Naive thymus-derived CD4-positive, alpha-beta T cell (primary cell): Measurements from ENCODE around the gene SCARB2. TPM values are rescaled to one million over a fixed set of nuclear protein-coding genes. Genes with fewer than 3 reads are reported as not detected.

Source experiments
- ATAC-seq: fragments of 150-1000 bp; cut with Tn5 transposase; 2 replicates; pipeline ENCODE4 v1.10.0; 2021; ENCODE audit warnings: mild to moderate bottlenecking, moderate library complexity
- CTCF ChIA-PET: fragments of 350-600 bp; sonication (Branson Sonifier 250); formaldehyde crosslinking; loops from one replicate; lab custom pipeline; 2021; ENCODE audit warnings: antibody characterized with exemption; lab: Charles Lee
- POLR2A ChIA-PET: fragments of 350-600 bp; sonication (Branson Sonifier 250); formaldehyde crosslinking; loops from one replicate; lab custom pipeline; 2021; ENCODE audit warnings: antibody characterized with exemption, inconsistent platforms; lab: Charles Lee
- DNase-seq, 9 donors: peaks; one replicate each; pipeline versions ENCODE4 v3.0.0 to v3.0.0-alpha.2; 2020 to 2022; ENCODE audit warnings: mixed read lengths in 1 of 9
- H3K27ac ChIP-seq: one replicate; pipeline ENCODE4 v1.7.0; 2013; ENCODE audit warnings: mild to moderate bottlenecking, low read depth, low read length, moderate library complexity
- H3K27me3 ChIP-seq, 2 donors: one replicate each; pipeline ENCODE4 v1.7.0; 2013; ENCODE audit warnings: low read length in 2 of 2, mild to moderate bottlenecking in 2 of 2, moderate library complexity in 2 of 2; ENCODE audit not compliant: control insufficient read depth in 2 of 2, insufficient read depth in 2 of 2
- H3K36me3 ChIP-seq, 3 experiments: 1 replicate in 2 of 3; 2 replicates in 1 of 3; pipeline ENCODE4 v1.7.0; 2013; ENCODE audit warnings: low read length in 3 of 3, mild to moderate bottlenecking in 3 of 3, moderate library complexity in 1 of 3; ENCODE audit not compliant: insufficient read depth in 3 of 3, control insufficient read depth in 2 of 3
- H3K4me1 ChIP-seq, 2 donors: one replicate each; pipeline ENCODE4 v1.7.0; 2013; ENCODE audit warnings: low read length in 2 of 2, mild to moderate bottlenecking in 2 of 2, moderate library complexity in 1 of 2; ENCODE audit not compliant: control insufficient read depth in 2 of 2, insufficient read depth in 2 of 2
- H3K4me3 ChIP-seq: 2 replicates; pipeline ENCODE4 v1.7.0; 2013; ENCODE audit warnings: mild to moderate bottlenecking, low read length
- H3K9me3 ChIP-seq, 3 experiments: 1 replicate in 2 of 3; 2 replicates in 1 of 3; pipeline ENCODE4 v1.7.0; 2013; ENCODE audit warnings: low read length in 3 of 3; ENCODE audit not compliant: control insufficient read depth in 2 of 3
- H3K27ac Mint-ChIP-seq, 9 donors: one replicate each; pipeline ENCODE4 v1.8.0; 2020 to 2022; ENCODE audit warnings: mixed read lengths in 9 of 9, mild to moderate bottlenecking in 8 of 9, moderate library complexity in 5 of 9, inconsistent platforms in 2 of 9
- H3K27me3 Mint-ChIP-seq, 5 donors: one replicate each; pipeline ENCODE4 v1.8.0; 2021 to 2022; ENCODE audit warnings: mixed read lengths in 5 of 5, mild to moderate bottlenecking in 1 of 5
- H3K36me3 Mint-ChIP-seq, 5 donors: one replicate each; pipeline ENCODE4 v1.8.0; 2020 to 2022; ENCODE audit warnings: mixed read lengths in 5 of 5, mild to moderate bottlenecking in 3 of 5, inconsistent platforms in 1 of 5
- H3K4me1 Mint-ChIP-seq, 7 donors: one replicate each; pipeline ENCODE4 v1.8.0; 2020 to 2022; ENCODE audit warnings: mixed read lengths in 7 of 7, mild to moderate bottlenecking in 3 of 7, inconsistent platforms in 1 of 7
- H3K4me3 Mint-ChIP-seq, 10 donors: one replicate each; pipeline ENCODE4 v1.8.0; 2020 to 2022; ENCODE audit warnings: mild to moderate bottlenecking in 10 of 10, mixed read lengths in 10 of 10, moderate library complexity in 6 of 10, inconsistent platforms in 2 of 10
- H3K9me3 Mint-ChIP-seq, 11 donors: one replicate each; pipeline ENCODE4 v1.8.0; 2020 to 2022; ENCODE audit warnings: mixed read lengths in 11 of 11, mild to moderate bottlenecking in 4 of 11, inconsistent platforms in 1 of 11, moderate library complexity in 1 of 11
- intact Hi-C, 2 donors: fragments of 100-400 bp; cut with micrococcal nuclease; formaldehyde crosslinking; loops; one replicate each; pipeline ENCODE4 v1.15.1; 2023
- polyA plus RNA-seq, 2 donors: library from polyadenylated mRNA; unstranded; fragments of 300-500 nt; fragmentation: Illumina TruSeq; gene quantifications; one replicate each; pipeline ENCODE4 v1.2.3, GENCODE V29; 2021
- total RNA-seq, 6 experiments: library from RNA in 5 of 6; stranded (reverse) in 5 of 6; gene quantifications; 1 replicate in 5 of 6; 2 replicates in 1 of 6; pipeline ENCODE4 v1.2.3 and lab custom pipeline; 2021 to 2026

SCARB2 gene
- total and polyA plus RNA-seq, 7 experiments from 2014 or later: 12.6 to 35.7 (median 26.2) TPM

GRCh38 chr4:76148142-76148865 lies 65.3 kb downstream of the SCARB2 start, which contains the start of gene NUP54:
Gene NUP54 (minus strand): TSS chr4:76148397. CDS start chr4:76148374, 23 bp downstream.
- Mint-ChIP-seq H3K4me3 (peak within 1 kb of the TSS; percentile 90 to 100 (median 96)), H3K27ac (peak within 1 kb of the TSS; percentile 91 to 99 (median 94)), H3K4me1 (peaks cover 21 to 52% (median 45%) of the 10 kb centered on the region in 7 donors), H3K27me3 (no peaks in the 10 kb centered on the region), H3K9me3 (peaks cover 0 to under 1% (median 0%) of the 10 kb centered on the region in 11 donors), H3K36me3 (peaks cover 0 to 16% (median 7%) of the 10 kb centered on the region in 5 donors)
- Histone ChIP-seq H3K4me3 (peak within 1 kb of the TSS; percentile 85), H3K36me3 (peaks cover 0 to 6% (median 0%) of the 10 kb centered on the region in 3 experiments), H3K4me1 (peaks cover 12% of the 10 kb centered on the region in 2 donors), H3K27me3 (no peaks in the 10 kb centered on the region), H3K9me3 (no peaks in the 10 kb centered on the region), H3K27ac (peak within 1 kb of the TSS; percentile 93)
- DNase-seq (peak; percentile 85 to 96 (median 92)), ATAC-seq (peak; percentile 99)
- intact Hi-C loops: loop anchor here (1.0 to 5.0 kb wide), 14 partner anchors 65 to 1991 kb away; partner anchors contain the start of genes CCNG2 (in 2 of the 2), G3BP2 (in 2 of the 2), MRPL1 (in 2 of the 2) and RCHY1 (in 2 of the 2)
- CTCF ChIA-PET: interaction anchor here (0.7 to 1.9 kb wide), 2 partner anchors 32 to 65 kb away, joined by 3 read pairs; no protein-coding TSS in a partner anchor
- POLR2A ChIA-PET: interaction anchor here (0.5 to 2.4 kb wide), 9 partner anchors 65 to 1714 kb away, joined by 3 to 14 read pairs (median 5); partner anchors contain the start of genes MRPL1, NAAA, RCHY1 and SCARB2

- POLR2A ChIA-PET: interaction anchor here (1.4 to 2.4 kb wide), 5 partner anchors 66 to 927 kb away, joined by 3 to 14 read pairs (median 8); partner anchors contain the start of genes NAAA, SCARB2 and SDAD1
- intact Hi-C loops: loop anchor here (1.0 to 5.0 kb wide), 14 partner anchors 66 to 1990 kb away; partner anchors contain the start of genes CCNG2 (in 2 of the 2), G3BP2 (in 2 of the 2), MRPL1 (in 2 of the 2) and RCHY1 (in 2 of the 2)
- peak overlapping the region; percentile 93 for H3K27ac ChIP-seq
- H3K27me3 ChIP-seq: no peaks in the 10 kb centered on the region
- H3K36me3 ChIP-seq: peaks cover 0 to 6% (median under 1%) of the 10 kb centered on the region in 3 experiments
- ATAC-seq (peak; percentile 28), DNase-seq (peak in 4 of 9 donors; percentile 1 to 63 (median 24))
- Mint-ChIP-seq H3K9me3 (no peaks in the 10 kb centered on the region), H3K27ac (peak overlapping the region; percentile 91 to 99 (median 94)), H3K4me1 (peaks cover 21 to 56% (median 50%) of the 10 kb centered on the region in 7 donors), H3K36me3 (peaks cover 5 to 18% (median 10%) of the 10 kb centered on the region in 5 donors), H3K4me3 (peak overlapping the region; percentile 90 to 100 (median 96)), H3K27me3 (no peaks in the 10 kb centered on the region)
- CTCF ChIA-PET: interaction anchor here (0.7 to 1.9 kb wide), 2 partner anchors 33 to 66 kb away, joined by 3 read pairs; no protein-coding TSS in a partner anchor
- H3K4me1 ChIP-seq: peaks cover 12% of the 10 kb centered on the region in 2 donors
- no peaks in the 10 kb centered on the region for H3K9me3 ChIP-seq
- H3K4me3 ChIP-seq: peak overlapping the region; percentile 85
Measured at GRCh38 chr4:76147454-76148141, 66.0 kb downstream of the SCARB2 start.

GRCh38 chr4:76144546-76144945 lies 69.1 kb downstream of the SCARB2 start:
- POLR2A ChIA-PET: no interaction called here
- no peak for ATAC-seq
- intact Hi-C loops: no loop called here

GRCh38 chr4:76141241-76141640 lies 72.4 kb downstream of the SCARB2 start:
- Mint-ChIP-seq H3K36me3 (peaks cover 13 to 49% (median 33%) of the 10 kb centered on the region in 5 donors), H3K4me1 (peaks cover 13 to 64% (median 50%) of the 10 kb centered on the region in 7 donors), H3K27ac (peak overlapping the region in 2 of 9 donors; percentile 16 to 52), H3K27me3 (no peaks in the 10 kb centered on the region), H3K9me3 (no peaks in the 10 kb centered on the region), H3K4me3 (no peak overlapping the region)
- ChIA-PET CTCF (no interaction called here), POLR2A (interaction anchor here (0.5 kb wide), 1 partner anchor 1721 kb away, joined by 3 read pairs; no protein-coding TSS in a partner anchor)
- intact Hi-C loops: no loop called here
- Histone ChIP-seq H3K27me3 (no peaks in the 10 kb centered on the region), H3K4me1 (peaks cover 0 to 2% of the 10 kb centered on the region in 2 donors), H3K9me3 (no peaks in the 10 kb centered on the region), H3K27ac (no peak overlapping the region), H3K36me3 (peaks cover 0 to 35% (median 10%) of the 10 kb centered on the region in 3 experiments), H3K4me3 (no peak overlapping the region)
- no peak for DNase-seq
- ATAC-seq: no peak

More at GRCh38 chr4:76144546-76144945, 69.1 kb downstream of the SCARB2 start:
- Histone ChIP-seq H3K9me3 (no peaks in the 10 kb centered on the region), H3K36me3 (peaks cover 0 to 30% (median 4%) of the 10 kb centered on the region in 3 experiments), H3K27ac (no peak overlapping the region), H3K27me3 (no peaks in the 10 kb centered on the region), H3K4me3 (no peak overlapping the region), H3K4me1 (peaks cover 12% of the 10 kb centered on the region in 2 donors)
- no peak overlapping the region for H3K27ac Mint-ChIP-seq
- peak overlapping the region in 1 of 10 donors; percentile 32 for H3K4me3 Mint-ChIP-seq
- H3K9me3 Mint-ChIP-seq: no peaks in the 10 kb centered on the region
- CTCF ChIA-PET: no interaction called here
- H3K4me1 Mint-ChIP-seq: peaks cover 25 to 72% (median 63%) of the 10 kb centered on the region in 7 donors
- H3K36me3 Mint-ChIP-seq: peaks cover 13 to 29% (median 24%) of the 10 kb centered on the region in 5 donors
- no peaks in the 10 kb centered on the region for H3K27me3 Mint-ChIP-seq
- no peak for DNase-seq

GRCh38 chr4:76127754-76128153 lies 85.9 kb downstream of the SCARB2 start:
- no peak overlapping the region for H3K4me3 Mint-ChIP-seq
- peak overlapping the region in 1 of 9 donors; percentile 1 for H3K27ac Mint-ChIP-seq
- H3K27me3 Mint-ChIP-seq: no peaks in the 10 kb centered on the region
- no peaks in the 10 kb centered on the region for H3K27me3 ChIP-seq
- peaks cover 0 to 4% (median 0%) of the 10 kb centered on the region in 7 donors for H3K4me1 Mint-ChIP-seq
- no peaks in the 10 kb centered on the region for H3K4me1 ChIP-seq
- ChIA-PET CTCF (interaction anchor here (0.6 kb wide), 1 partner anchor 1667 kb away, joined by 3 read pairs; no protein-coding TSS in a partner anchor), POLR2A (no interaction called here)
- intact Hi-C loops: no loop called here
- peaks cover 14 to 39% (median 31%) of the 10 kb centered on the region in 5 donors for H3K36me3 Mint-ChIP-seq
- DNase-seq: no peak
- H3K36me3 ChIP-seq: peaks cover 0 to 22% (median 3%) of the 10 kb centered on the region in 3 experiments
- no peak overlapping the region for H3K27ac ChIP-seq
- H3K4me3 ChIP-seq: no peak overlapping the region
- H3K9me3 ChIP-seq: no peaks in the 10 kb centered on the region
- no peak for ATAC-seq
- peaks cover 0 to 1% (median 0%) of the 10 kb centered on the region in 11 donors for H3K9me3 Mint-ChIP-seq

GRCh38 chr4:76125816-76126215 lies 87.8 kb downstream of the SCARB2 start:
- H3K27ac ChIP-seq: no peak overlapping the region
- ATAC-seq (no peak), DNase-seq (no peak)
- peaks cover 0 to 2% (median 0%) of the 10 kb centered on the region in 11 donors for H3K9me3 Mint-ChIP-seq
- POLR2A ChIA-PET: no interaction called here
- H3K4me3 Mint-ChIP-seq: no peak overlapping the region
- H3K36me3 ChIP-seq: peaks cover 0 to 19% (median 4%) of the 10 kb centered on the region in 3 experiments
- no peak overlapping the region for H3K4me3 ChIP-seq
- no peaks in the 10 kb centered on the region for H3K4me1 ChIP-seq
- H3K9me3 ChIP-seq: no peaks in the 10 kb centered on the region
- H3K4me1 Mint-ChIP-seq: peaks cover 0 to 4% (median 0%) of the 10 kb centered on the region in 7 donors
- H3K27ac Mint-ChIP-seq: peak overlapping the region in 1 of 9 donors; percentile 32
- intact Hi-C loops: no loop called here
- H3K27me3 Mint-ChIP-seq: no peaks in the 10 kb centered on the region
- CTCF ChIA-PET: no interaction called here
- H3K27me3 ChIP-seq: no peaks in the 10 kb centered on the region
- peaks cover 14 to 53% (median 44%) of the 10 kb centered on the region in 5 donors for H3K36me3 Mint-ChIP-seq
